HG03196 (cell line): ENCODE measurements around the gene EIF2D.

Experiments
- ATAC-seq: cut with Tn5 transposase; IDR thresholded peaks from one replicate; pipeline ENCODE4 v1.9.1; 2021; ENCODE audit not compliant: unreplicated experiment

EIF2D gene

DNA sequence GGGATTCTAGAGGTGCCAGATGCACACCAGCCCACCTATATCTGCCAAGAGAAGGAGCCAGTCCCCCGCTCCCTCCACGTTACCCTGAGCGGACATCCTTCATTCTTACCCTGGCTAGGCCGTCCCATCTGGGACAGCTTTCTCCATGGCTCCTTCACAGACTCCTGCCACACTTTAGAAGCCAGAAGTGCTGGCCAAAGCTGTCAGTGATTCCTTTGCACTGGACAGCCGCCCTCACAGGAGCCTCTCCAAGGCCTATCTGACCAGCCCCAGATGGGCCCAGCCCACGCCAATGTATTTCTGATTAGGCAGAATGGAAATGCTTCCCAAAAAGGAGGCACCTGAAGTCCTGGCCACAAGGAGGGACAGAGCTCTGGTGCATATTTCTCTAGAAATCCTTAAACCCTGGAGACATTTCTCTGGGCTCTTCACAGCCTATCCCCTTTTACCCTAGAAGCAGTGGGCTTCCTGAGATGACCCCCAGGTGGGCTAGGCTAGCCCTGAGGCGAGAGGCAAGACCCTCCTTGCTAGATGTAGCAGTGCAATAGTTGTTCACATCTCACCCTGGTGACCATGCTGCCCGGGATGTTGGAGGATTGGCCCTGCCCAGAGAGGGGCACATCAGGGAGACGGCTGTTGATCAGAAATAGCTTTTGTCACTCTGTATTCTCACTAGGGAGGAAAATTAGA, 60.8 kb downstream of the EIF2D start:
- ATAC-seq = no peak

- ATAC-seq = no peak
Observed at GRCh38 chr1:206550446-206550845, 61.8 kb downstream of the EIF2D start.

DNA sequence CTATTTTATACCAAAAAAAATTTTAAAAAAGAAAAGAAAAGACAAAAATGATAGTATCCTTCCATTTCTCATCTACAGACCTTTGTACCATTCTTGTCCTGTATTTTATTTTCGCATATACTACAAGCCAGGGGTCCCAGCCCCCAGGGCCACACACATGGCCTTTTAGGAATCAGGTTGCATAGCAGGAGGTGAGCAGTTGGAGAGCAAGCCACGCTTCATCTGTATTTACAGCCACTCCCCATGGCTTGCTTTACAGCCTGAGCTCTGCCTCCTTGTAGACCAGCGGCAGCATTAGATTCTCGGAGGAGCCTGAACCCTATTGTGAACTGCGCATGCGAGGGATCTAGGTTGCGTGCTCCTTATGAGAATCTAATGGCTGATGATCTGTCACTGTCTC, 65.2 kb downstream of the EIF2D start:
- no peak for ATAC-seq

GRCh38 chr1:206545351-206545750, 66.9 kb downstream of the EIF2D start:
- ATAC-seq = no peak

DNA sequence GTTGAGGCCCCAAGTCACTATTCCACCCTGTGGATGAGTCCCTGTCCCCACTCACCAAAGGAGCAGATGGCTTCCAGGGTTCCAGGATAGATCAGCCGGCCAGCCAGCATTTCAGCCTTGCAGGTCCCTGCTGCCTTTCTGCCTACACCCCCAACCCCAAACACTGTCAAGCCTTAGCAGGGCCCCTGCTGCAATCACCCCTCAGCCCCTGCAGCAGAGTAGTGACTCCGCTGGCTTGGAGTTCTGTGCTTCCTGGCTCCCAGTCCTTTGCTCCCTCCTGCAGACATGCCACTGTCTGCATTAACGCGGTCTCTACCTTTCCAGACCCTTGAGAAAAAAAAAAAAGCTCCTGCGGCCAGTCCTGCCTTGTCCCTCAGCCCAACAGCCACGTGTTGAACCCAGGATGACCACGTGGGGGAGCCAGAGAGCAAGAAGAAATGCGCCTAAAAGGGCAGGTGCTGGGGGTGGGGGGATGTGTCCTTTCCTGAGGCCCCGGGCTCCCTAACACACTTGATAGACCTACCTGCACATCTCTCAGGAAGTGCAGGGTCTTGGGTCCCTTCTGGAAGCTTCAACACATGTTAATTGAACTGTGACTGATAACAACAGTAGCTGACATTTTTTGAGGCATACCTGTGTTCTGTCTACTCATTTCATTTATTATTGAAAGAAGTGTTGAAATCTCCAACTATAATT, 67.6 kb downstream of the EIF2D start:
- no peak for ATAC-seq
